Endometrium (tissue), 2 donors: ENCODE data around the gene FXR1.
"Not testable (repeated sequence)": the region's sequence is repeated elsewhere in the genome, so short reads cannot be mapped to it uniquely, and the experiment has no call there.

ENCODE experiments used
- FAIRE-seq: peaks from 2 replicates; lab custom pipeline; 2012; peaks lifted over from hg19 to GRCh38; lab: Jason Lieb, UNC
- donor health status: control.
- donor health status: control.

FXR1 gene

GRCh38 chr3:180912304-180913296, at the start of gene FXR1:
TSS of gene FXR1 (plus strand) at chr3:180912670. CDS start at chr3:180912686, 16 bp downstream.
- no peak for FAIRE-seq

- FAIRE-seq = no peak
Measured at GRCh38 chr3:180870008-180870699, 42.3 kb upstream of the FXR1 start.

GRCh38 chr3:180871901-180872300, 40.6 kb upstream of the FXR1 start:
- no peak for FAIRE-seq

- not testable (repeated sequence) for FAIRE-seq
Measured at GRCh38 chr3:180872430-180872829, 40.0 kb upstream of the FXR1 start.

- FAIRE-seq = no peak
Measured at GRCh38 chr3:180875124-180875698, 37.3 kb upstream of the FXR1 start.

- FAIRE-seq = no peak
Measured at GRCh38 chr3:180881065-180881801, 31.2 kb upstream of the FXR1 start.

GRCh38 chr3:180882115-180882514, 30.4 kb upstream of the FXR1 start:
- no peak for FAIRE-seq

- FAIRE-seq = no peak
Measured at GRCh38 chr3:180888992-180889560, 23.4 kb upstream of the FXR1 start.

GRCh38 chr3:180898572-180898971, 13.9 kb upstream of the FXR1 start:
- FAIRE-seq = no peak

GRCh38 chr3:180909369-180910127, 2.9 kb upstream of the FXR1 start:
- no peak for FAIRE-seq

GRCh38 chr3:180910823-180911222, 1.6 kb upstream of the FXR1 start:
- FAIRE-seq = no peak

- no peak for FAIRE-seq
Measured at GRCh38 chr3:180911876-180912303, 580 bp upstream of the FXR1 start.

GRCh38 chr3:180913581-180914404, 1.3 kb downstream of the FXR1 start:
- FAIRE-seq = no peak

- FAIRE-seq = no peak
Measured at GRCh38 chr3:180918542-180918941, 6.1 kb downstream of the FXR1 start.

- no peak for FAIRE-seq
Measured at GRCh38 chr3:180922242-180922641, 9.8 kb downstream of the FXR1 start.

GRCh38 chr3:180923561-180923960, 11.1 kb downstream of the FXR1 start:
- no peak for FAIRE-seq

- FAIRE-seq = peak; percentile 15
Measured at GRCh38 chr3:180926526-180926925, 14.1 kb downstream of the FXR1 start.

- FAIRE-seq = no peak
Measured at GRCh38 chr3:180929376-180929775, 16.9 kb downstream of the FXR1 start.

GRCh38 chr3:180930526-180930925, 18.1 kb downstream of the FXR1 start:
- FAIRE-seq = no peak

- no peak for FAIRE-seq
Measured at GRCh38 chr3:180932819-180933218, 20.3 kb downstream of the FXR1 start.
